ENCODE results near the gene PMAIP1.

GRCh38 chr18:59905686-59906091 lies 5.9 kb downstream of the PMAIP1 start:
- TF ChIP-seq CTCF (IDR thresholded peaks at IDR 0.05) (no peak), POLR2A (IDR thresholded peaks at IDR 0.05) (no peak)
